Glomerular visceral epithelial cell (primary cell): ENCODE measurements around the gene GEMIN2.
"Not testable (repeated sequence)": the region's sequence is repeated elsewhere in the genome, so short reads cannot be mapped to it uniquely, and the experiment has no call there.

ENCODE experiments used
- DNase-seq: peaks from one replicate; pipeline ENCODE4 v3.0.0-alpha.2; 2016; ENCODE audit errors: extremely low spot score

Gene GEMIN2, protein sequence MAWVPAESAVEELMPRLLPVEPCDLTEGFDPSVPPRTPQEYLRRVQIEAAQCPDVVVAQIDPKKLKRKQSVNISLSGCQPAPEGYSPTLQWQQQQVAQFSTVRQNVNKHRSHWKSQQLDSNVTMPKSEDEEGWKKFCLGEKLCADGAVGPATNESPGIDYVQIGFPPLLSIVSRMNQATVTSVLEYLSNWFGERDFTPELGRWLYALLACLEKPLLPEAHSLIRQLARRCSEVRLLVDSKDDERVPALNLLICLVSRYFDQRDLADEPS

DNA sequence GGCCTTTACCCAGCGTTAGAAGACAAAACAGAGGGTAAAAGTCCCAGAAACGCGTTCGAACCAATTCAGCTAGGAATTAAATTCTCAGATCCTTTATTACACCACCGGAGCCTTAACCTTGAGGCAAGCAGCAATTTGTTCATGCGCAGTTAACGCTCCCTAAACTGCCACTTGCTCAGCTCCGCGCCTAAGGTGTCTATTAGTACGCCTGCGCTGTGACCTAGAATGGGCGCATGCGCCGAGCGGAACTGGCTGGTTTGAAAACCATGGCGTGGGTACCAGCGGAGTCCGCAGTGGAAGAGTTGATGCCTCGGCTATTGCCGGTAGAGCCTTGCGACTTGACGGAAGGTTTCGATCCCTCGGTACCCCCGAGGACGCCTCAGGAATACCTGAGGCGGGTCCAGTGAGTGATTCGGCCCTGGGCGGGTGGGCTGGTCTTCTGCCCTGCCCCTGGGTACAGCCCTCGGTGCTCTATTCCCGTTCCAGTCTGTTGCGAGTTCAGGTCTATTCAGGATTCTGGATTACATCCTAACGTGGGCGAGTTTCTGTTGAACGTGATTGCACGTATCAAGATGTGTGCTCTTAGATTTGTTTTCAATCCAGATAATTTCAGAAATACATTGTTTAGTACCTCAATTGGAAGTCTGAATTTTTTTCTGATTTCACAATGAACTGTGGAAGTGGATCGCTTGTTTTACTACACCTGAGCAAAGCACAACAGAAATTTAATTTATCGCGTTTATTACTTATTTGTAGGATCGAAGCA, at the start of gene GEMIN2:
TSS of gene GEMIN2 (plus strand) at position 251 of the 766 bp plus-strand sequence. CDS start at position 267, 16 bp downstream.
- DNase-seq: peak; percentile 95

DNA sequence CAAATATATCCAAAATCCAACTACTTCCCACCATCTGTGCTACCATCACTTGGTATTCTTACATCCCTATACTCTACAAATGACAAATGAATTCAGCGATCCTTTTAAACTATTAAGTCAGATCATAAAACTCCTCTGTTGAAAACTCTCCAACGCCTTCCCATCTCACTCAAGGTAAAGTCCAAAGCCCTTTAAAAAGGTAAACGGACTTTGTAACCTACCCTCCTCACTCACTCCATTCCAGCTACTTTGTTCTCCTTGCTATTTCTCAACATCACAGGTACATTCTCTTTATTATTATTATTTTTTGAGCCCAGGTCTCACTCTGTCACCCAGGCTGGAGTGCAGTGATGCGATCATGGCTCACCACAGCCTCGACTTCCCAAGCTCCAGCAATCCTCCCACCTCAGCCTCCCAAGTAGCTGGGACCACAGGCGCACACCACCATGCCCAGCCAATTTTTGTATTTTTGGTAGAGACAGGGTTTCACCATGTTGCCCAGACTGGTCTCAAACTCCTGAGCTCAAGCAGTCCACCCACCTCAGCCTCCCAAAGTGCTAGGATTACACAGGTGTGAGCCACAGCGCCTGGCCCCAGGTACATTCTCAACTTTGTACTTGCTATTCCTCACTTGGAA, 44.8 kb upstream of the GEMIN2 start:
- not testable (repeated sequence) for DNase-seq

DNA sequence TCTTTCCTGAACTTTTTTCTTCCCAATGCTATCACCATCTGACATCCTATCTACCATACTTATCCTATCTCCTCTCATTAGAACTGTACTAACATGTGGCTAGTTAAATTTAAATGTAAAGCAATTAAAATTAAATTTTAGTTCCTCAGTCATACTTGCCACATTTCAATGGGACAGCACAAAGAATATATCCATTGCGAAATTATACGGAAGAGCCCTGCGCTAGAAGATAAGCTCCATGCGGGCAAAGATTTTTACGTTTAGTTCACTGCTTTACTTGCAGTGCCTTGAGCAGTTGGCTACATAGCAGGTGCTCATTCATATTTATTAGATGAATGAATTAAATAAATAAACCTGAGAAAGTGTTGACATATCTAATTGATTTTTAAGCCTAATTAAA, 44.2 kb upstream of the GEMIN2 start:
- no peak for DNase-seq

DNA sequence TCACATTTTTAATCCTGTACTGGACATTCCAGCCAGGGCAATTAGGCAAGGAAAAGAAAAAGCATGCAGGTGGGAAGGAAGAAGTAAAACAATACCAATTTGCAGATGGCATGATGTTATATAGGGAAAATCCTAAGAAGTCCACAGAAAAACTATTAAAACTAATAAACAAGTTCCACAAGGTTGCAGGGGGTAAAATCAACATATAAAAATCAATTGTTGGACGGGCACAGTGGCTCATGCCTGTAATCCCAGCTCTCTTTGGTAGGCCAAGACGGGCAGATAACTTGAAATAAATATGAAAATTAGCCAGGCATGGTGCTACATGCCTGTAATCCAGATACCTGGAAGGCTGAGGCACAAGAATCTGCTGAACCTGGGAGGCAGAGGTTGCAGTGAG, 43.0 kb upstream of the GEMIN2 start:
- DNase-seq: no peak

DNA sequence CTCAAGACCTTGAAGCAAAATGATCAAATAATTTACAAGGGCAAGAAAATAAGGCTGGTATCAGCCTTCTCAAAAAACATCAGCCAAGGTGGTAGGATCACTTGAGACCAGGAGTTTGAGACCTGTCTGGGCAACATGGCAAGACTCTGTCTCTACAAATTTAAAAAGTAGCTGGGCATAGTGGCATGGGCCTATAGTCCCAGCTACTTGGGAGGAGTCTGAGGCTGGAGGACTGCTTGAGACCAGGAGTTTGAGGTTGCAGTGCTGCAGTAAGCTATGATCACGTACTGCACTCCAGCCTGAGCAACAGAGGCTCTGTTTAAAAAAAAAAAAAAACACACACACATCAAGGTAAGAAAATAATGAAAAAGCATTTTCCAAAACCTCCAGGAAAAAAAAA, 33.2 kb upstream of the GEMIN2 start:
- DNase-seq: no peak

DNA sequence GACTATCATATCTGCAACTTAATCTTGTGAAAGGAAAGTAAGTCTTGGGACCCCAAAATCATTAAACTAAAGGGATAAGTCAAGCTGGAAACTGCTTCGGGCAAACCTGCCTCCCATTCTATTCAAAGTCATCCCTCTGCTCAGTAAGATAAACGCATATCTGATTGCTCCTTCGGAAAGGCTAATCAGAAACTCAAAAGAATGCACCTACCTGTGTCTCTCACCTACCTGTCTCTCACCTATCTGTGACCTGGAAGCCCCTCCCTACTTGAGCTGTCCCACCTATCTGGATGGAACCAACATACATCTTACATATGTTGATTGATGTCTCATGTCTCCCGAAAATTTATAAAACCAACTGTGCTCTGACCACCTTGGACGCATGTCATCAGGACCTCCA, 31.0 kb upstream of the GEMIN2 start:
- DNase-seq: no peak

DNA sequence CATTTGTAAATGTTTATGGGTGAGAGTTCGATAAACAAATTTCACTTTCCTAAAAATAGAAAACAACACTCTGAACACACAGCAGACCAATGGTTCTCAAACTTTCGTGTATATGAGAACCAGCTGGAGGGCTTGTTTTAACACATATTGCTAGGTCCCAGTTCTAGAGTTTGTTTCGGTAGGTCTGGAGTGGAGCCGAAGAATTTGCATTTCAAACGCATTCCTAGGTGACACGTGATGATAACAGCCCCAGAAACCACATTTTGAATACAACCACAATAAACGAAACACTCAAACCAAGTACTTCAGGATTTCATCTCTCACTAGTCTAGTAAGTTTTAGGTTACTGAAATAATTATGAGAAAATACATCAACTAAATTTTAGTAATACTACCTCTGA, 28.2 kb upstream of the GEMIN2 start:
- DNase-seq: no peak

DNA sequence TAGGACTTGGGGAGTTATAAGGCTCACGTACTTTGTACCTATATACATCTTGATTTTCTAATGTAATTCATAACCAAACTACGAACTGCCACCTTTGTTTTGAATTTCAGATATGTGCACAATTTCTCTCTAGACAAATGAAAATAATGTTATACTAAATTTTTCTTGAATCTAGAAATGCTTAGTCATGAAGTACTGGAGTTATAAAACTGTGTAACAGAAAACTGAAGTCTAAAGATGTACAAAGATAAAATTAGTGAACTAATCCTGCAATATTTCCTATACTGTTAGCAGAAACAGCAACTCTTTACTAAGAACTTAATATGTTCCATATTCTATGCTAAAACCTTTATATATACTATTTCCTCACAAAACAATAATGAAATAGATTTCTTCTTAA, 26.6 kb upstream of the GEMIN2 start:
- DNase-seq: no peak

DNA sequence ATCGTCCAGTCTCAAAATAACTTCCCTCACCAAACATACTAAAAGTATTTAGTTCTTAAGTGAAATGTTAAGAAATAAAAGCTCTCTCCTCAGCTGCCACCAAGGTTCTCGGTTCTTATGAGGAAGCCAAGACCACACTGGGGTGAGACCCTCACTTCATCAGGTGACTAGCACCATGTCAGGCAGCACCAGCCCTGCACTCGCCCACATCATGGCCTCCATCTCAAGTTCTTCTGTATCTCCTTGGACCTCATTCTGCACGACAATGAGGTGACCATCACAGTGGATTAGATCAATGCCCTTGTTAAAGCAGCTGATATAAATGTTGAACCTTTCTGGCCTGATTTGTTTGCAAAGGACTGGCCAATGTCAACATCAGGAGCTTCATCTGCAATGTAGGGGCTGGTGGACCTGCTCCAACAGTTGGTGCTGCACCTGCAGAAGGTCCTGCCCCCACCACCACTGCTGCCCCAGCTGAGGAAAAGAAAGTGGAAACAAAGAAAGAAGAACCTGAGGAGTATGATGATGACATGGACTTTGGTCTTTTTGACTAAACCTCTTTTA, 23.5 kb upstream of the GEMIN2 start:
- no peak for DNase-seq

DNA sequence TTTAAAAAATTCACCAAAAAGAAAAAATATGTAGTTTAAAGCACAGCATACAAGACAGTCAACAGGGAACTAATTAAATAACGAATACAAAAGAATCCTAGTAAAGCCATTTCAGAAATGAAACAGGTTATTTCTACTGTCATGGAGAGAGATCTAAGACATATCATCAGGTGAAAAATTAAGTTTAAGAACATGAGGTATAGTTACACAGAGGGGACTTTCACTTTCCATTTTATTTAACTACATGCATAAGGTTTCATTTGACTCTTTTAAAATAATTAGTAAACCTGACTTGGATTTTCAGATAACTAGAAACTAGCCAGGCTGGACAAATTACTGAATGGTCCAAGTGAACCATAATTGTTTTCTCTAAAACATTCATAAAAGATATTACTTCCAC, 22.4 kb upstream of the GEMIN2 start:
- no peak for DNase-seq

DNA sequence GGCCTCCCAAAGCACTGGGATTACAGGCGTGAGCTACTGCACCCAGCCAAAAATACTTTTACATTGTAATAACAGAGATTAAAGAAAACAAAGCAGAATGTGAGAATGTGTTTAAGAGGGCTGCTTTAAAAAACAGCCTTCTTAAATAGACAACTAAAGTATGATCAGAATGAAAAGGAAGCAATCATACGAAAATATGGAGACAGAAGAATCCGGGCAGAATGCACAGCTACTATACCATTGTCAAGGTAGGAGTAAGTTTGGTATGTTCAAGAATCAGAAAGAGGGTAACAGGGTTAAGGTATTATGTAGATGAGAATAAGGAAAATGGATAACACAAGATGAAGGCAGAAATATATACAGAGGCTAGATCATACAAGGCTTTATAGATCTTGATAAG, 19.6 kb upstream of the GEMIN2 start:
- no peak for DNase-seq

DNA sequence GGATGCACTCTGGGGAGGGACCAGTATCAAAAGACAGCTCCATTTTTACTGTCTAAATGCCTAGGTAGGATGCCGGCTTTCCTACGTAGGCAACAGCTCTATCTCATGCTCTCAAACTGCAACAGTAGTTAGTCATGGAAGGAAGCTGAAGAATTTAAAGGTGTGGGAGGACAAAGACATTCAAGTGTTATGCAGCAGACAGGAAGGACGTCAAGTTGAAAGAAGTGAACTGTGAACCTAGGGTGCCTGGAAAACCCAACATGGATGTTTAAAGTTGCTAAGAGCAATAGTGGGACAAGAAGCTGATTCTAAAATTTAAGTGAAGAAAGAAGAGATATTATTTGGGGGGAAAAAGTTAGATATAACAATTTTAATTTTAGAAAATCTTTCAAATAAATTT, 17.0 kb upstream of the GEMIN2 start:
- DNase-seq: peak; percentile 37

DNA sequence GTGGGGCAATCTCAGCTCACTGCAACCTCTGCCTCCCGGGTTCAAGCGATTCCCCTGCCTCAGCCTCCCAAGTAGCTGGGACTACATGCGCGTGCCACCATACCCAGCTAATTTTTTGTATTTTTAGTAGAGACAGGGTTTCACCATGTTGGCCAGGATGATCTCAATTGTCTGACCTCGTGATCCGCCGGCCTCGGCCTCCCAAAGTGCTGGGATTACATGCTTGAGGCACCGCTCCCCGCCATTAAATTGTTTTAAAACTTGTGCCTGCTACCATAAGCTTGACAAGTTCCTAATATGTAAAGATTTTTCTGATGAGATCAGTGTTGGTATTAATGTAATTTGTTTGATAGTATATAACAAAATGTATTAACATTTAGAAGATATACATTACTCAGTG, 14.9 kb upstream of the GEMIN2 start:
- DNase-seq: not testable (repeated sequence)

DNA sequence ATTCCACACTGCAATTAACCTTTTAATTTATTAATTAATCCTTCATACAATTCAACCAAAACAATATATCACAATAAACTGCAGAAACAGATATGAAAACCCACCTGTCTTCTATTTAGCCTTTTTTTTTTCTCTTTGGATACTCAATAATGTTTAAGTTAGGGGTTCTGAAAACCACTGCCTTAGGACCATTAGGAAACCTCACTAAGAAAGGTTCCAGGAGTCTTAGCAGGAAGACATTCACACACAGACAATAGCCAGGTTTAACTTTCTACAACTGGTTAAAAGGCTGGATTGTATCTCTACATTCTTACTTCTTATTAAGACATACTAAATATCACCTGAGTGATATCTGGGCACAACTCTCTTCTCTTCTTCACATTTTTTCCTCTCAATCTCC, 14.4 kb upstream of the GEMIN2 start:
- no peak for DNase-seq

DNA sequence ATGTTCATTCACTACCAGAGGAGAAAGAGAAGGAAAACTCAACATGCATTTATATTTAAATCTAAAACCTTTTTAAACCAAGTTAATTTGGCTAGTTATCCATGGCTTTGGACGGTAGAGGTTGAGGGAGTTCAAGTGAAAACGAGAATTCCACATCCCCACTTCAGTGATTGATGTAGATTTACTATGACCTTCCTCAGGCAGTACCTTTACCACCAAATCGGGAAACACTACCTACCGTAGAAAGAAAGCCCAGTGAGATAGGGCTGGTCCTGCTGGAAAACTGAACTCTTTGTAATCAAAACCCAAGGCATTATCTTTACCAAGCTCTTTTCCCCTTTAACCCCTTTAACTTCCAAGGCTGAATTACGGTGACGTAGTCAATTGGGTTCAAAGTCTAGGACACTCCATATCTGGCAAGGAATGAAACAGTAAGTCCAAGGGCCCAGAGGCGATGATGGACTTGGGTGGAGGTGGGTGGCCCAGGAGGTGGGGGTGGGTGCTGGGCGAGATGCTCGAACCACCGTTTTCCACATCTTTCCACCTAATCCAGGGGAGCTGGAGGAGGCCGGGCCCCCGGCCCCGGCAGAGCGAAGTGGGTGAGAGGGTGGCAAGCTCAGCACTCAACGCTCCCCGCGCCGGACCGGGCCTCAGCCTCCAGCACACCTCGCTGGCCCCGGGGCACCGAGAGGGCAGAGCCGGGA, 11.7 kb upstream of the GEMIN2 start:
- DNase-seq: peak; percentile 37

DNA sequence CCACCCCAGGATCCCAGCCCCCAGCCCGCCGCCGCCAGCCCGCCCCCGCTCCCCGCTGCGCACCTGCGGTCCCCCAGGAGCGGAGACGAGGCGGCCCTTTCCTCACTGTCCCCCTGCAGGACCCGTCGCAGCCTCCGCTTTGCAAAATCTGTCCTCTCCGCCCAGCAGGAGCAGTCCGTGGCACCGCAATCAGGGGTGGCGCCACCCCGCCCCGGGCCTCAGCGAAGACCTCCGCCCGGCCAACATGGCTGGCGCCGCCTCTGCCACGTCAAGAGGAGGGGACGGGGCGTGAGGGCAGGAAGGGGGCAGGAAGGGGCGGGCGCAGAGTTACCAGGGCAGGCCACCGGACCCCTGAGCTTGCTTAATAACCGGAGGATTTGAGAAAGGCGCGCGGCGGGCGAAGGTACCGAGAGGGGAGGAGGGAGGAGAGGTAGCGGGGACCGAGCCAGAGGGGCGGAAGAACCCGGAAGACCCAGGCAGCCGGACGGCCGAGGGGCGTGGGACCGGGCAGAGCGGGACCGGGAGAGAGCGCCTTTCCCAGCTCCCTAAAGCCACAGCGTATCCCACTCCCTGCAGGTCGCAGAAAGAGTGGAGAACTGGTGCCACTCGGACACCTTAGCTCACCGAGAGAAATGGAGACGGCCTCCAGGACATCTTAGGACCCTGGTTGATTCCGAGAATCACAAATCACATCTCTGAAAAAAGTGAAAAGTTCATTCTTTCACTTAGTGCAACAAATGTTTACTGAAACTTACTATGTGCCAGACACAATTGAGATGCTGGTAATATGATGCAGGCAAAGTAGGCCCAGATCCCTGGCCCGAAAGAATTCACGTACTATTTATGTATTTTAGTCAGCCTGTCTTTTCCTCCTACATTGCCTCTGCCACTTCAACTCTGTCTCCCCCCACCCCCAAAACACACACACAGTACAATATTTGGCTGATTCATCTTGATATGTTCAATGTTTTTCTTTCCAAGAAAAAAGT, 10.9 kb upstream of the GEMIN2 start, which contains the start of gene SEC23A:
TSS of gene SEC23A (minus strand) at position 267 of the 989 bp plus-strand sequence. CDS start 7,117 bp downstream, outside the sequence.
- peak; percentile 93 for DNase-seq

DNA sequence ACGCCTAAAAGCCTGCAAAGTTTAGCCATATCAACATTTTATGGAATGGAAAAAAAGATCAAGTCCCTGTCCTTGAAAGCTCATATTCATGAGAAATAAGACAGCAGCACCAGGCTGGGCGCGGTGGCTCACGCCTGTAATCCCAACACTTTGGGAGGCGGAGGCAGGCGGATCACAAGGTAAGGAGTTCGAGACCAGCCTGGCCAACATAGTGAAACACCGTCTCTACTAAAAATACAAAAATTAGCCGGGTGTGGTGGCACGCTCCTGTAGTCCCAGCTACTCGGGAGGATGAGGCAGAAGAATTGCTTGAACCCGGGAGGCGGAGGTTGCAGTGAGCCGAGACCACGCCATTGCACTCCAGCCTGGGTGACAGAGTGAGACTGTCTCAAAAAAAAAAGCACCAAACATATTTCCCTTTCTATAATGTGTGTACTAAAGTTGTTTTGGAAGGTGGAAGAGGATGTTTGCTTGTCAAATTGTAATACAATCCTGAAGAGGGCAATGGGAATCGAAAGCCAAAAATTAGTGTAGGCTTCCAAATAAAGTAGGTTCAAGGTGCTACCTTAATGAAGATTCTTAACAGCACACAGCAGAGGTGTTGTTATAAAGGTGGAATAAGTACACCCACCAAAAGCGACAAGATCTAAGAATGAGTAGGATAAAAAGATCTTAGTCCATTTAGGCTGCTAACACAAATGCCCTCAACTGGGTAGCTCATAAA, 9.9 kb upstream of the GEMIN2 start:
- DNase-seq: not testable (repeated sequence)

DNA sequence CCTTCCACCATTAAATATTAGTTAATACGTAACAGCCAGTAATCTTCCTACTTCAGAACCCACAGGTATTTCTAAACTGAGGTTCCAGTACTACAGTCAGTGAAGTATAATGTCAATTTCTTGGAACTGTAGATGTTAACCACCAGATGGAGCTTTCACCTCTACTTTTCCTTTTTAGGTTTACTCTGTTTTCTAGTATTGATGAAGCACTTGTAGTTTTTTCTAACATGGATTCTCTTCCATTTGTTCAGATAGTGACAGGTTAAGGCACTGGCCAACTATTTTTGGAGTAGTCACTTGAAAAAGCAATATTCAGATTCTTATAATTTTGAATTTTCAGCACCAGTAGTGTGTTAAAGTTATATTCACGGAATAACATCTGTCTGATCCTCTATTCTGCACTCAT, 6.5 kb upstream of the GEMIN2 start:
- peak; percentile 49 for DNase-seq

DNA sequence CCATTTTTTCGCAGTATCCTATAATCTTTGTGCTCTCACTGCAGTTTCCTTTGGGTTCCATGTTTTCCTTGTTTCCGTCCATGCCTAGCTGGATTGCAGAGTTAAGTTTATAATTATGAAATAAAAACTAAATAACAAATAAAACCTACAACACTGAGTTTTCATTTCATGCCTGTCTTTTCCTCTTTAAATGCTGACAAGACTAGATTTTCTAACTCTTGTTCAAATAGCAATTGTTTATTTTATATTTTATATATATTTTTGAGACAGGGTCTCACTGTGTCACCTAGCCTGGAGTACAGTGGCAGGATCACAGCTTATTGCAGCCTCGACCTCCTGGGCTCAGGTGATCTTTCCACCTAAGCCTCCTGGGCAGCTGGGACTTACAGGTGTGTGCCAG, 5.3 kb upstream of the GEMIN2 start:
- no peak for DNase-seq
